GM18505 (cell line): ENCODE measurements around the gene ATRN.

Source experiments
- ATAC-seq: cut with Tn5 transposase; IDR thresholded peaks from one replicate; pipeline ENCODE4 v1.9.1; 2021; ENCODE audit not compliant: unreplicated experiment
- POLR2A ChIP-seq: IDR thresholded peaks from 4 replicates; pipeline ENCODE4 v1.6.1; 2011; ENCODE audit warnings: borderline replicate concordance; ENCODE audit not compliant: insufficient read depth, insufficient read length; ENCODE audit errors: extremely low read depth

ATRN gene

GRCh38 chr20:3647473-3647872, 176.7 kb downstream of the ATRN start:
- no peak for TF ChIP-seq POLR2A
- no peak for ATAC-seq

GRCh38 chr20:3648951-3649350, 178.1 kb downstream of the ATRN start:
- no peak for TF ChIP-seq POLR2A
- no peak for ATAC-seq

GRCh38 chr20:3651204-3651962, 180.6 kb downstream of the ATRN start:
- no peak for TF ChIP-seq POLR2A
- no peak for ATAC-seq

GRCh38 chr20:3652221-3652620, 181.4 kb downstream of the ATRN start:
- TF ChIP-seq POLR2A, result no peak
- no peak for ATAC-seq

- TF ChIP-seq POLR2A, result no peak
- no peak for ATAC-seq
Measured at GRCh38 chr20:3652676-3653596, 182.1 kb downstream of the ATRN start.

GRCh38 chr20:3653921-3654320, 183.1 kb downstream of the ATRN start:
- no peak for ATAC-seq
- no peak for TF ChIP-seq POLR2A

GRCh38 chr20:3654326-3655130, 183.7 kb downstream of the ATRN start:
- no peak for TF ChIP-seq POLR2A
- no peak for ATAC-seq

GRCh38 chr20:3655131-3655405, 184.2 kb downstream of the ATRN start:
- no peak for TF ChIP-seq POLR2A
- ATAC-seq, result no peak

- no peak for ATAC-seq
- no peak for TF ChIP-seq POLR2A
Measured at GRCh38 chr20:3658019-3658715, 187.3 kb downstream of the ATRN start.

GRCh38 chr20:3658716-3659491, 188.1 kb downstream of the ATRN start:
- peak; percentile 86 for ATAC-seq
- peak; percentile 41 for TF ChIP-seq POLR2A

GRCh38 chr20:3659492-3660261, 188.9 kb downstream of the ATRN start:
- TF ChIP-seq POLR2A, result no peak

More at GRCh38 chr20:3659492-3660261, 188.9 kb downstream of the ATRN start:
- no peak for ATAC-seq
